Duodenal mucosa (tissue), 2 donors: ENCODE measurements around the gene MARCHF11.

ENCODE experiments used
- H3K27ac ChIP-seq: one replicate; pipeline ENCODE4 v1.7.0; 2013; ENCODE audit warnings: low read depth, low read length
- H3K27me3 ChIP-seq, 2 donors: one replicate each; pipeline ENCODE4 v1.7.0; 2013; ENCODE audit warnings: low read length in 2 of 2, control low read depth in 1 of 2; ENCODE audit not compliant: insufficient read depth in 2 of 2, control insufficient read depth in 1 of 2
- H3K36me3 ChIP-seq, 2 donors: one replicate each; pipeline ENCODE4 v1.7.0; 2013; ENCODE audit warnings: low read length in 2 of 2, control low read depth in 1 of 2; ENCODE audit not compliant: insufficient read depth in 2 of 2, control insufficient read depth in 1 of 2
- H3K4me1 ChIP-seq, 2 donors: one replicate each; pipeline ENCODE4 v1.7.0; 2013; ENCODE audit warnings: low read length in 2 of 2, control low read depth in 1 of 2; ENCODE audit not compliant: insufficient read depth in 2 of 2, control insufficient read depth in 1 of 2
- H3K4me3 ChIP-seq, 2 donors: one replicate each; pipeline ENCODE4 v1.7.0; 2013; ENCODE audit warnings: low read length in 2 of 2, low read depth in 1 of 2
- H3K9ac ChIP-seq, 2 donors: one replicate each; pipeline ENCODE4 v1.7.0; 2013; ENCODE audit warnings: low read length in 2 of 2, low read depth in 1 of 2
- H3K9me3 ChIP-seq, 2 donors: one replicate each; pipeline ENCODE4 v1.7.0; 2013; ENCODE audit warnings: low read length in 2 of 2, control low read depth in 1 of 2; ENCODE audit not compliant: control insufficient read depth in 1 of 2

The MARCHF11 gene

DNA sequence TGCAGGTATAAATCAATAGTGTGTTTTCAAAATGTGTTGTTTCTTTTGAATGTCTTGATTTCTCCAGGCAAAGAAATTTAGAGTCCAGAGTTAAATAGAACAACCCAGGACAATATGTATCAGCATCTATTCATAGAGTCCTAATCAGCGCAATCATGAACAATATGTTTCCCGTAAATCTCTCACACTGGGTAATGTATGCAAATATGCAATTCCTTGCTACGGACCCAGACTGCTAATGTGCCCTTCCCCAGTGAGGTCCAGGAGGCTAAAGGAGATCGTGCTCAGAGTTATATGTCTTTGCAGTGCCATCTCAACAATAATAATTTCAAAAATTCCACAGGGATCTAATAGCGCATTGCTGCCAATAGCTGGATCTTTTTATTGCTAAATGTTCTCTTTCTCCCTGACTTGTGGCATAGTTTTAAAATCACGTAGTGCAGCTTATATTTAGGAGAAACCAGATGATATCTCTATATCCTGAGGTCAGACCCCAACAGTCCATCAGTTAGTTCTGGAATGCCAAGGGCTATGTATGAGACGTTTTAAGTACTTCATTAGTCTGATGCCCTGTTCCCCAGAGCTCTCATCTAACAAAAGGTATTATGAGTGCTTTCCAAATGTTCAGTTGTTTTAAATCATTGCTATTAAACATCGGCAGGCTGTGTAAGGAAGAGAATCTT is 145.1 kb downstream of the MARCHF11 start:
- no peaks in the 10 kb centered on the region for H3K4me1 ChIP-seq
- no peaks in the 10 kb centered on the region for H3K27me3 ChIP-seq
- H3K4me3 ChIP-seq, result no peak overlapping the region
- H3K9me3 ChIP-seq, result peaks cover 0 to 5% of the 10 kb centered on the region in 2 donors
- no peak overlapping the region for H3K9ac ChIP-seq
- H3K27ac ChIP-seq, result no peak overlapping the region
- no peaks in the 10 kb centered on the region for H3K36me3 ChIP-seq

- peaks cover 0 to 5% of the 10 kb centered on the region in 2 donors for H3K9me3 ChIP-seq
- no peaks in the 10 kb centered on the region for H3K4me1 ChIP-seq
Observed at GRCh38 chr5:16033187-16033925, 146.2 kb downstream of the MARCHF11 start.

DNA sequence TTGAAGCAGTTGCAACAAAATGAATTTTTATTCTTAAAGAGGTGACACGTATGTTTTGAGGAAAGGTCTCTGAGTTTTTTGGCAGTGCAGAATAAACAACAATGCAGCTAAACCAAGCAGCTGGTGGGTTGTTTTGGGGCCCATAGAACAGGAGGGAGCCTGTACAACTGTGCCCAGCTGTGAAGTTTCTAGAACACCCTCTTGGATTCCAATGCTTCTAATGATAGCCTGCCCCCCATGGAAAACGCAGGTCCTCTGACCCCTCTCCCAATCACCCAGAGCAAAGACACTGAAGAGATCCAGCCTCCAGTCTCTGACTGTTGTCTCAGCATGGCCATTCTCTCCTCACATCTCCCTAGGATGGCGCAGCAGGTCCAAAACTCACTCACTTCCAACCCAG is 150.9 kb downstream of the MARCHF11 start:
- H3K9ac ChIP-seq, result no peak overlapping the region
- H3K9me3 ChIP-seq, result peaks cover 0 to 6% of the 10 kb centered on the region in 2 donors
- H3K27ac ChIP-seq, result no peak overlapping the region
- no peaks in the 10 kb centered on the region for H3K27me3 ChIP-seq
- no peak overlapping the region for H3K4me3 ChIP-seq
- no peaks in the 10 kb centered on the region for H3K36me3 ChIP-seq
- no peaks in the 10 kb centered on the region for H3K4me1 ChIP-seq

More at GRCh38 chr5:16033187-16033925, 146.2 kb downstream of the MARCHF11 start:
- Histone ChIP-seq H3K36me3 (no peaks in the 10 kb centered on the region), H3K27ac (no peak overlapping the region), H3K4me3 (no peak overlapping the region), H3K27me3 (no peaks in the 10 kb centered on the region), H3K9ac (no peak overlapping the region)

GRCh38 chr5:16025681-16026080 is 153.9 kb downstream of the MARCHF11 start:
- H3K4me1 ChIP-seq, result no peaks in the 10 kb centered on the region
- no peak overlapping the region for H3K9ac ChIP-seq
- H3K36me3 ChIP-seq, result no peaks in the 10 kb centered on the region
- H3K9me3 ChIP-seq, result peaks cover 0 to 9% of the 10 kb centered on the region in 2 donors
- H3K27ac ChIP-seq, result no peak overlapping the region
- H3K4me3 ChIP-seq, result no peak overlapping the region
- no peaks in the 10 kb centered on the region for H3K27me3 ChIP-seq

DNA sequence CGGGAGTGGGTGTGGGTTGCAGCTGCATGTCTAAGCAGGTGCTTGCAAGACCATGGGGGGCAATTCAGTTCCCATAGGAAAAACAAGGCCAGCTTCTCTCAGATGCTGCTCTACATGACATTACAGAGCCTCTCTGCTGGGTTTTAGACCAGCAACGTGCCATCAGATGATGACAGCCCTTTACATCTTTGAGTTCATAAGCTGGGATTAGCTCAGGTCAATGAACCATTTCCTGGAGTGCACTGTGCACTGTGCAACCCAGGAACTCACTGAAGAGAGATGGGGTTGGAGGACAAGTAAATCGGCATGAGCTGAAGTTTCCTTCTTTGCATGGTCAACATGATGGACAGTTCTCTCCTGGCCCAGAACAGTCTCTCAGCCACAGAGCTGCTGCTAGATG is 160.6 kb downstream of the MARCHF11 start:
- Histone ChIP-seq H3K9me3 (peaks cover 1 to 8% of the 10 kb centered on the region in 2 donors), H3K4me1 (no peaks in the 10 kb centered on the region), H3K9ac (no peak overlapping the region), H3K27ac (no peak overlapping the region), H3K27me3 (no peaks in the 10 kb centered on the region), H3K4me3 (no peak overlapping the region), H3K36me3 (no peaks in the 10 kb centered on the region)

DNA sequence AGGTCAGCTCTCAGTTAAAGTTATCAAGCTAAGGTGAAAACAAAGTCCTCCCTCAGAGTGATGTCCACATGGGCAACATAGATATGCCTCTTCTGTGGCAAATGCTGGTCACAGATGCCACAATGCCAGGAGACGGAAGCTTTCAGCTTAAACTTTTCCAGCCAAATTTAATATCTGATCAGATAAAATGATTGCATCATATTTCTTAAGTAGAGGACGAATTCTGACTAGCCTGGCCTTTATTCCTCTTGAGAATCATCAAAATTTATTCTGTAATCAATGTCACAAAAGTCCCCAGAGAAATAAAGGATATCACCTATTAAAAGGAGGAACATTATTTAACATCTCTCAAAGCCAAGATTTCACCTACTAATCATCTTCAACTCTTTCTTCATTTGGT is 161.9 kb downstream of the MARCHF11 start:
- Histone ChIP-seq H3K9ac (no peak overlapping the region), H3K27me3 (no peaks in the 10 kb centered on the region)

More for the DNA sequence above, 161.9 kb downstream of the MARCHF11 start:
- Histone ChIP-seq H3K36me3 (no peaks in the 10 kb centered on the region), H3K9me3 (peaks cover 4 to 8% of the 10 kb centered on the region in 2 donors), H3K27ac (no peak overlapping the region), H3K4me1 (no peaks in the 10 kb centered on the region), H3K4me3 (no peak overlapping the region)
